ENCODE measurements around the gene SNAPC5.
A peak's percentile ranks its signal among the peaks of the same experiment; 100 is the strongest.
"Not testable (repeated sequence)": the region's sequence is repeated elsewhere in the genome, so short reads cannot be mapped to it uniquely, and the experiment has no call there.

Gene SNAPC5

GRCh38 chr15:66474135-66474534 is 23.4 kb downstream of the SNAPC5 start:
- H3K36me3 ChIP-seq (ENCODE audit: control insufficient read depth, insufficient read depth, low read length), result no peaks in the 10 kb centered on the region
- H2AK5ac ChIP-seq (ENCODE audit: low read length), result peak overlapping the region; percentile 98
- peak; percentile 93 for DNase-seq
- peak overlapping the region; percentile 28 for H2BK120ac ChIP-seq (ENCODE audit: low read depth, low read length)
- H3K79me2 ChIP-seq (ENCODE audit: control insufficient read depth, insufficient read depth, low read length), result peaks cover 10% of the 10 kb centered on the region
- peak overlapping the region; percentile 97 for H3K27ac ChIP-seq (ENCODE audit: low read depth, low read length)
- no peak overlapping the region for H3K4me3 ChIP-seq (ENCODE audit: low read length)
- H3K23ac ChIP-seq (ENCODE audit: low read length), result peak overlapping the region; percentile 72
- peak overlapping the region; percentile 90 for H3K56ac ChIP-seq (ENCODE audit: low read length)
- peak overlapping the region; percentile 99 for H3K18ac ChIP-seq (ENCODE audit: low read length)
- peak overlapping the region; percentile 15 for H3K4me2 ChIP-seq (ENCODE audit: low read length)
- no peak overlapping the region for H4K8ac ChIP-seq (ENCODE audit: low read depth, low read length)
- H4K5ac ChIP-seq (ENCODE audit: low read length), result peak overlapping the region; percentile 17
- peak overlapping the region; percentile 69 for H3K9ac ChIP-seq (ENCODE audit: low read length)
- no peak overlapping the region for H2BK15ac ChIP-seq (replicated peaks; ENCODE audit: low read depth)
- H3K4me1 ChIP-seq (ENCODE audit: control insufficient read depth, low read depth, low read length), result peaks cover 39% of the 10 kb centered on the region
- peak overlapping the region; percentile 99 for H2BK5ac ChIP-seq (ENCODE audit: low read length)
- WGBS (ENCODE audit: extremely low coverage, insufficient coverage, low lambda C conversion rate), result no CpG with 5 or more reads among the region's 2 CpGs
- no peaks in the 10 kb centered on the region for H3K27me3 ChIP-seq (ENCODE audit: insufficient read depth, low read length, poor library complexity)
- peaks cover 23% of the 10 kb centered on the region for H3K79me1 ChIP-seq (ENCODE audit: low read length)
- peak overlapping the region; percentile 88 for H3K4ac ChIP-seq (ENCODE audit: low read depth, low read length)

GRCh38 chr15:66472176-66472999 is 25.2 kb downstream of the SNAPC5 start:
- peak overlapping the region; percentile 99 for H3K18ac ChIP-seq (ENCODE audit: low read length)
- peak overlapping the region; percentile 20 for H2BK5ac ChIP-seq (ENCODE audit: low read length)
- H3K23ac ChIP-seq (ENCODE audit: low read length), result no peak overlapping the region
- peak overlapping the region; percentile 97 for H3K27ac ChIP-seq (ENCODE audit: low read depth, low read length)
- peak overlapping the region; percentile 10 for H3K9ac ChIP-seq (ENCODE audit: low read length)
- no peak overlapping the region for H3K4ac ChIP-seq (ENCODE audit: low read depth, low read length)
- H4K5ac ChIP-seq (ENCODE audit: low read length), result no peak overlapping the region
- H2BK120ac ChIP-seq (ENCODE audit: low read depth, low read length), result no peak overlapping the region
- no peak overlapping the region for H4K8ac ChIP-seq (ENCODE audit: low read depth, low read length)
- H3K4me1 ChIP-seq (ENCODE audit: control insufficient read depth, low read depth, low read length), result peaks cover 39% of the 10 kb centered on the region
- H2BK15ac ChIP-seq (replicated peaks; ENCODE audit: low read depth), result no peak overlapping the region
- H2AK5ac ChIP-seq (ENCODE audit: low read length), result no peak overlapping the region
- H3K79me2 ChIP-seq (ENCODE audit: control insufficient read depth, insufficient read depth, low read length), result peaks cover 7% of the 10 kb centered on the region
- DNase-seq, result peak; percentile 99
- WGBS (ENCODE audit: extremely low coverage, insufficient coverage, low lambda C conversion rate), result no CpG with 5 or more reads among the region's 8 CpGs
- H3K36me3 ChIP-seq (ENCODE audit: control insufficient read depth, insufficient read depth, low read length), result no peaks in the 10 kb centered on the region
- no peak overlapping the region for H3K4me2 ChIP-seq (ENCODE audit: low read length)
- H3K27me3 ChIP-seq (ENCODE audit: insufficient read depth, low read length, poor library complexity), result no peaks in the 10 kb centered on the region
- H3K79me1 ChIP-seq (ENCODE audit: low read length), result peaks cover 15% of the 10 kb centered on the region
- peak overlapping the region; percentile 45 for H3K56ac ChIP-seq (ENCODE audit: low read length)
- H3K4me3 ChIP-seq (ENCODE audit: low read length), result no peak overlapping the region

GRCh38 chr15:66470825-66471224 is 26.7 kb downstream of the SNAPC5 start:
- not testable (repeated sequence) for H3K27me3 ChIP-seq (ENCODE audit: insufficient read depth, low read length, poor library complexity); H3K79me2 ChIP-seq (ENCODE audit: control insufficient read depth, insufficient read depth, low read length); H4K8ac ChIP-seq (ENCODE audit: low read depth, low read length); H4K5ac ChIP-seq (ENCODE audit: low read length); H2AK5ac ChIP-seq (ENCODE audit: low read length); H2BK15ac ChIP-seq (replicated peaks; ENCODE audit: low read depth); H3K4me3 ChIP-seq (ENCODE audit: low read length); H3K23ac ChIP-seq (ENCODE audit: low read length); H3K79me1 ChIP-seq (ENCODE audit: low read length); H3K4me2 ChIP-seq (ENCODE audit: low read length); H3K36me3 ChIP-seq (ENCODE audit: control insufficient read depth, insufficient read depth, low read length)
- Histone ChIP-seq H3K56ac (ENCODE audit: low read length) (peak overlapping the region; percentile 57), H2BK5ac (ENCODE audit: low read length) (peak overlapping the region; percentile 36), H3K27ac (ENCODE audit: low read depth, low read length) (peak overlapping the region; percentile 97), H3K9ac (ENCODE audit: low read length) (peak overlapping the region; percentile 6), H2BK120ac (ENCODE audit: low read depth, low read length) (peak overlapping the region; percentile 61), H3K4ac (ENCODE audit: low read depth, low read length) (peak overlapping the region; percentile 72), H3K4me1 (ENCODE audit: control insufficient read depth, low read depth, low read length) (peaks cover 27% of the 10 kb centered on the region), H3K18ac (ENCODE audit: low read length) (peak overlapping the region; percentile 94)
- peak; percentile 74 for DNase-seq
- WGBS (ENCODE audit: extremely low coverage, insufficient coverage, low lambda C conversion rate), result no CpG with 5 or more reads among the region's 4 CpGs

GRCh38 chr15:66467162-66468040 is 30.2 kb downstream of the SNAPC5 start:
- not testable (repeated sequence) for H3K4me3 ChIP-seq (ENCODE audit: low read length); H3K27me3 ChIP-seq (ENCODE audit: insufficient read depth, low read length, poor library complexity)

GRCh38 chr15:66465294-66465693 is 32.3 kb downstream of the SNAPC5 start:
- not testable (repeated sequence) for H2AK5ac ChIP-seq (ENCODE audit: low read length); H3K79me2 ChIP-seq (ENCODE audit: control insufficient read depth, insufficient read depth, low read length); H3K23ac ChIP-seq (ENCODE audit: low read length); H3K27me3 ChIP-seq (ENCODE audit: insufficient read depth, low read length, poor library complexity); H3K4me2 ChIP-seq (ENCODE audit: low read length); H2BK5ac ChIP-seq (ENCODE audit: low read length); H3K56ac ChIP-seq (ENCODE audit: low read length); H3K18ac ChIP-seq (ENCODE audit: low read length); H3K36me3 ChIP-seq (ENCODE audit: control insufficient read depth, insufficient read depth, low read length); H4K8ac ChIP-seq (ENCODE audit: low read depth, low read length); H3K4ac ChIP-seq (ENCODE audit: low read depth, low read length); H3K27ac ChIP-seq (ENCODE audit: low read depth, low read length); H3K4me3 ChIP-seq (ENCODE audit: low read length); H3K79me1 ChIP-seq (ENCODE audit: low read length); H2BK120ac ChIP-seq (ENCODE audit: low read depth, low read length); DNase-seq; H2BK15ac ChIP-seq (replicated peaks; ENCODE audit: low read depth); H3K9ac ChIP-seq (ENCODE audit: low read length); H4K5ac ChIP-seq (ENCODE audit: low read length)
- WGBS (ENCODE audit: extremely low coverage, insufficient coverage, low lambda C conversion rate), result no CpG with 5 or more reads among the region's 6 CpGs
- peaks cover 11% of the 10 kb centered on the region for H3K4me1 ChIP-seq (ENCODE audit: control insufficient read depth, low read depth, low read length)

More at GRCh38 chr15:66467162-66468040, 30.2 kb downstream of the SNAPC5 start:
- H2BK5ac ChIP-seq (ENCODE audit: low read length); DNase-seq; H4K8ac ChIP-seq (ENCODE audit: low read depth, low read length); H3K79me1 ChIP-seq (ENCODE audit: low read length); H2BK15ac ChIP-seq (replicated peaks; ENCODE audit: low read depth); H3K18ac ChIP-seq (ENCODE audit: low read length); H3K23ac ChIP-seq (ENCODE audit: low read length); H3K36me3 ChIP-seq (ENCODE audit: control insufficient read depth, insufficient read depth, low read length); H3K4ac ChIP-seq (ENCODE audit: low read depth, low read length); H3K79me2 ChIP-seq (ENCODE audit: control insufficient read depth, insufficient read depth, low read length); H3K56ac ChIP-seq (ENCODE audit: low read length); H3K27ac ChIP-seq (ENCODE audit: low read depth, low read length); H2AK5ac ChIP-seq (ENCODE audit: low read length); H3K9ac ChIP-seq (ENCODE audit: low read length); H4K5ac ChIP-seq (ENCODE audit: low read length); H2BK120ac ChIP-seq (ENCODE audit: low read depth, low read length); H3K4me2 ChIP-seq (ENCODE audit: low read length): not testable (repeated sequence)
- peaks cover 14% of the 10 kb centered on the region for H3K4me1 ChIP-seq (ENCODE audit: control insufficient read depth, low read depth, low read length)
- no CpG with 5 or more reads among the region's 11 CpGs for WGBS (ENCODE audit: extremely low coverage, insufficient coverage, low lambda C conversion rate)
